Right lobe of liver (tissue), 4 donors: ENCODE measurements around the gene GJB1.

Source experiments
- POLR2A ChIP-seq: fragments of 450-650 bp; IDR thresholded peaks from one replicate; pipeline ENCODE4 v1.6.1; 2017; ENCODE audit warnings: antibody characterized with exemption, mild to moderate bottlenecking
- TF ChIP-seq, protein P1 (sequence below), 4 donors: fragments of 200-600 bp in 3 of 4; fragments of 450-650 bp in 1 of 4; IDR thresholded peaks; one replicate each; pipeline versions ENCODE4 v1.5.1 to v1.8.0; 2016 to 2022; ENCODE audit warnings: antibody characterized with exemption in 4 of 4, mild to moderate bottlenecking in 2 of 4
- donor health status: DM: no; HTN: no; CAD: no.
- donor health status: DM: no; HTN: no; CAD: no.
- donor health status: DM: no; HTN: yes; CAD: no.

DNA sequence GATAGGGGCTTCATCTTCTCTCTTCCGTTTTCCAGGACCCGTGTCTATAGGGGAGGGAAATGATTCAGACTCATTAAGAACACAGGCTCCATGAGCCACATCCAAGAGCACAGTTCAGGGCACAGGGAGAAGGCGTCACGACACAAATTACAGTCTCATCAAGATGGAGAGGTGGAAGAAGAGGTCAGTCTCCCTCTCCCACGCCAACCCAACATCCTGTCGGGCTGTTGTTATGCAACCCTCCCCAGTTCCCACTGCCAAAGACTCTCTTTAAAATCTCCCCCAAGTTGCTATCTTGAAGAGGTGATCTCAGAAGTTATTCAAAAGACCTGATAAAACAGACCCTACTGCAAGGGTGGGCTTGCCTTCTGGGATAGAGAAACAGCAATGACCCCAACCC, 18.3 kb downstream of the GJB1 start:
- no peak for TF ChIP-seq POLR2A
- TF ChIP-seq, protein P1, sequence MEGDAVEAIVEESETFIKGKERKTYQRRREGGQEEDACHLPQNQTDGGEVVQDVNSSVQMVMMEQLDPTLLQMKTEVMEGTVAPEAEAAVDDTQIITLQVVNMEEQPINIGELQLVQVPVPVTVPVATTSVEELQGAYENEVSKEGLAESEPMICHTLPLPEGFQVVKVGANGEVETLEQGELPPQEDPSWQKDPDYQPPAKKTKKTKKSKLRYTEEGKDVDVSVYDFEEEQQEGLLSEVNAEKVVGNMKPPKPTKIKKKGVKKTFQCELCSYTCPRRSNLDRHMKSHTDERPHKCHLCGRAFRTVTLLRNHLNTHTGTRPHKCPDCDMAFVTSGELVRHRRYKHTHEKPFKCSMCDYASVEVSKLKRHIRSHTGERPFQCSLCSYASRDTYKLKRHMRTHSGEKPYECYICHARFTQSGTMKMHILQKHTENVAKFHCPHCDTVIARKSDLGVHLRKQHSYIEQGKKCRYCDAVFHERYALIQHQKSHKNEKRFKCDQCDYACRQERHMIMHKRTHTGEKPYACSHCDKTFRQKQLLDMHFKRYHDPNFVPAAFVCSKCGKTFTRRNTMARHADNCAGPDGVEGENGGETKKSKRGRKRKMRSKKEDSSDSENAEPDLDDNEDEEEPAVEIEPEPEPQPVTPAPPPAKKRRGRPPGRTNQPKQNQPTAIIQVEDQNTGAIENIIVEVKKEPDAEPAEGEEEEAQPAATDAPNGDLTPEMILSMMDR (IDR thresholded peaks at IDR 0.05) = no peak
